ENCODE data around the gene LHX4.

- no peak for TF ChIP-seq PPARA (CRISPR knock-in tag; IDR thresholded peaks at IDR 0.05; ENCODE audit: borderline replicate concordance)
- no peak for TF ChIP-seq ESRRG (CRISPR knock-in tag; IDR thresholded peaks at IDR 0.05)
- TF ChIP-seq SNAI2 (CRISPR knock-in tag; IDR thresholded peaks at IDR 0.05), result no peak
- TF ChIP-seq ZC3H10 (CRISPR knock-in tag; IDR thresholded peaks at IDR 0.05), result no peak
- TF ChIP-seq GLIS3 (CRISPR knock-in tag; IDR thresholded peaks at IDR 0.05), result no peak
- no peak for TF ChIP-seq ARNTL (CRISPR knock-in tag; IDR thresholded peaks at IDR 0.05; ENCODE audit: borderline replicate concordance, low read depth)
- TF ChIP-seq POU6F1 (CRISPR knock-in tag; IDR thresholded peaks at IDR 0.05; ENCODE audit: borderline replicate concordance, low read depth), result no peak
- no peak for TF ChIP-seq TCF4 (CRISPR knock-in tag; IDR thresholded peaks at IDR 0.05; ENCODE audit: borderline replicate concordance)
These were observed 46.6 kb upstream of the LHX4 start for GRCh38 chr1:180183426-180183825.
